PC-3 (cell line): ENCODE results near the gene COL16A1. TPM values are rescaled to one million over a fixed set of nuclear protein-coding genes. Genes with fewer than 3 reads are reported as not detected.
A peak's percentile ranks its signal among the peaks of the same experiment; 100 is the strongest.

ENCODE experiments used
- ATAC-seq: fragments of 200-7000 bp; cut with Tn5 transposase; 2 replicates; pipeline ENCODE4 v1.9.1; 2020; ENCODE audit warnings: mild to moderate bottlenecking, moderate library complexity
- BruUV-seq: library from RNA; stranded (reverse); fragments of 400-500 nt; replicated peaks from 2 replicates; lab custom pipeline; 2021; lab: Mats Ljungman, UMichigan
- CTCF ChIA-PET: fragments of 300-600 bp; sonication (Branson Sonifier 250); formaldehyde crosslinking; loops from one replicate; lab custom pipeline; 2022; ENCODE audit warnings: antibody characterized with exemption; lab: Charles Lee
- POLR2A ChIA-PET: fragments of 300-600 bp; sonication (Branson Sonifier 250); formaldehyde crosslinking; loops from one replicate; lab custom pipeline; 2022; ENCODE audit warnings: antibody characterized with exemption; ENCODE audit not compliant: unreplicated experiment; lab: Charles Lee
- DNase-seq: peaks from one replicate; pipeline ENCODE4 v3.0.0-alpha.2; 2015
- H2AFZ ChIP-seq: fragments of 300-600 bp; sonication (generic); 2 replicates; pipeline ENCODE4 v1.6.0; 2016; ENCODE audit warnings: antibody characterized with exemption, low read length
- H3F3A ChIP-seq: fragments of 300-600 bp; sonication (generic); one replicate; pipeline ENCODE4 v1.6.0; 2017; ENCODE audit warnings: antibody characterized with exemption, low read length, control low read depth, mild to moderate bottlenecking; ENCODE audit not compliant: unreplicated experiment
- H3K27ac ChIP-seq: fragments of 300-600 bp; sonication (generic); 2 replicates; pipeline ENCODE4 v1.5.1; 2016; ENCODE audit warnings: mild to moderate bottlenecking, low read length
- H3K27me3 ChIP-seq: fragments of 300-600 bp; sonication (generic); 2 replicates; pipeline ENCODE4 v1.6.1; 2016; ENCODE audit warnings: low read length, mixed read lengths
- H3K36me3 ChIP-seq: fragments of 300-600 bp; sonication (generic); 2 replicates; pipeline ENCODE4 v1.6.1; 2016; ENCODE audit warnings: low read depth, mixed run types, low read length, mixed read lengths
- H3K4me1 ChIP-seq: fragments of 300-600 bp; sonication (generic); 2 replicates; pipeline ENCODE4 v1.5.1; 2016; ENCODE audit warnings: low read length; ENCODE audit not compliant: insufficient read depth
- H3K4me2 ChIP-seq: fragments of 300-600 bp; sonication (generic); 2 replicates; pipeline ENCODE4 v1.6.0; 2016; ENCODE audit warnings: low read length
- H3K4me3 ChIP-seq: fragments of 300-600 bp; sonication (generic); 2 replicates; pipeline ENCODE4 v1.5.1; 2016; ENCODE audit warnings: mild to moderate bottlenecking, low read length, mixed read lengths
- H3K79me2 ChIP-seq: fragments of 300-600 bp; sonication (generic); 2 replicates; pipeline ENCODE4 v1.6.1; 2017; ENCODE audit warnings: low read length, mixed read lengths
- H3K9ac ChIP-seq: fragments of 300-600 bp; sonication (generic); 2 replicates; pipeline ENCODE4 v1.6.0; 2016; ENCODE audit warnings: mild to moderate bottlenecking, low read length
- H3K9me2 ChIP-seq: fragments of 300-600 bp; sonication (generic); replicated peaks from 2 replicates; pipeline ENCODE4 v1.6.1; 2016; ENCODE audit warnings: mixed run types, low read length, mixed read lengths
- H3K9me3 ChIP-seq: fragments of 300-600 bp; sonication (generic); 2 replicates; pipeline ENCODE4 v1.6.1; 2016; ENCODE audit warnings: low read length, mixed read lengths
- H4K20me1 ChIP-seq: fragments of 300-600 bp; sonication (generic); 2 replicates; pipeline ENCODE4 v1.6.1; 2016; ENCODE audit warnings: low read length, mixed read lengths
- CTCF ChIP-seq: fragments of 300-600 bp; sonication (generic); conservative IDR thresholded peaks from 2 replicates; pipeline ENCODE4 v1.5.1; 2017; ENCODE audit warnings: antibody characterized with exemption, low read depth, mild to moderate bottlenecking, low read length
- EZH2 ChIP-seq: fragments of 300-600 bp; sonication (generic); IDR thresholded peaks from one replicate; pipeline ENCODE4 v1.6.1; 2017; ENCODE audit warnings: antibody characterized with exemption, mild to moderate bottlenecking, low read length; ENCODE audit not compliant: unreplicated experiment
- EZH2phosphoT487 ChIP-seq: fragments of 300-600 bp; sonication (generic); IDR thresholded peaks from 2 replicates; pipeline ENCODE4 v1.6.1; 2018; ENCODE audit warnings: mild to moderate bottlenecking, antibody characterized with exemption, low read length, borderline replicate concordance
- intact Hi-C: fragments of 100-400 bp; cut with micrococcal nuclease; formaldehyde crosslinking; loops from 2 replicates; pipeline ENCODE4 v1.9.0; 2023
- total RNA-seq: library from RNA; depleted of rRNA; stranded (reverse); fragments of >200 nt; gene quantifications from 2 replicates; pipeline ENCODE4 v1.2.3, GENCODE V29; 2014

Gene COL16A1
- total RNA-seq, 1 experiment from 2014 or later: 5.0 TPM

DNA sequence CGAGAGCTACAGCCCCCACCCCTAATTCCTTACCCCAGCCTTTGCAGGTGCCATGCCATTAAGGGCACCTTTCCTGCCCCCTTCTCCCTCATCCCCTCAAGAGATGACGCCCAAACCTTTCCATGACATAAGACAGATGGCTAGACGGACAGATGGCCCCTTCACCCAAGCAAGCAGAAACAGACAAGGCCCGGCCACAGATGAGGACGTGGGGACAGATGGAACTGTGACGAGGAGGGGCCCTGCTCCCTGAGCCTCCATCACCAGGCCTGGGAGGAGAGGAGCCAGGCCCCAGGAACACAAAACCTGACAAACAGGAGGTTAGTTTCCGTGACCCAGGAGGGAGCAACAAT lies 34.4 kb downstream of the COL16A1 start:
- Histone ChIP-seq H3K36me3 (no peaks in the 10 kb centered on the region), H3K9ac (no peak overlapping the region), H3K27ac (0 out of 2 replicates have a peak overlapping the region, but pooled peaks have one; percentile 9), H3K9me2 (no peaks in the 10 kb centered on the region), H3F3A (no peaks in the 10 kb centered on the region), H3K4me1 (peaks cover 28% of the 10 kb centered on the region), H3K79me2 (no peaks in the 10 kb centered on the region), H3K27me3 (no peaks in the 10 kb centered on the region), H4K20me1 (no peaks in the 10 kb centered on the region), H3K4me2 (peak overlapping the region; percentile 86), H3K9me3 (no peaks in the 10 kb centered on the region), H2AFZ (peak overlapping the region; percentile 70), H3K4me3 (peak overlapping the region; percentile 60; the same call in 1 of the 2 replicates)
- ATAC-seq: no peak
- no TSS peak for BruUV-seq
- no peak for DNase-seq
- CTCF ChIA-PET: interaction anchor here (0.8 to 1.3 kb wide), 2 partner anchors 36 to 120 kb away, joined by 5 to 15 read pairs; no protein-coding TSS in a partner anchor
- no peak for TF ChIP-seq EZH2
- no peak for TF ChIP-seq CTCF
- TF ChIP-seq EZH2phosphoT487: no peak
- POLR2A ChIA-PET: interaction anchor here (0.6 kb wide), 1 partner anchor 128 kb away, joined by 6 read pairs; no protein-coding TSS in a partner anchor
- intact Hi-C loops: no loop called here

- TF ChIP-seq CTCF (no peak), EZH2 (no peak), EZH2phosphoT487 (no peak)
- Histone ChIP-seq H3K4me3 (no peak overlapping the region), H3K9me3 (no peaks in the 10 kb centered on the region), H3K27ac (no peak overlapping the region), H3K4me1 (peaks cover 28% of the 10 kb centered on the region), H4K20me1 (no peaks in the 10 kb centered on the region), H3K36me3 (no peaks in the 10 kb centered on the region), H3K9me2 (no peaks in the 10 kb centered on the region), H3K27me3 (no peaks in the 10 kb centered on the region), H3K79me2 (no peaks in the 10 kb centered on the region), H3K4me2 (no peak overlapping the region), H3F3A (no peaks in the 10 kb centered on the region), H2AFZ (no peak overlapping the region), H3K9ac (no peak overlapping the region)
- ATAC-seq: no peak
- CTCF ChIA-PET: interaction anchor here (0.5 to 0.9 kb wide), 2 partner anchors 37 to 92 kb away, joined by 3 read pairs; no protein-coding TSS in a partner anchor
- DNase-seq: no peak
- intact Hi-C loops: no loop called here
- BruUV-seq: no TSS peak
- POLR2A ChIA-PET: no interaction called here
These were observed 35.4 kb downstream of the COL16A1 start for GRCh38 chr1:31668303-31668883.

DNA sequence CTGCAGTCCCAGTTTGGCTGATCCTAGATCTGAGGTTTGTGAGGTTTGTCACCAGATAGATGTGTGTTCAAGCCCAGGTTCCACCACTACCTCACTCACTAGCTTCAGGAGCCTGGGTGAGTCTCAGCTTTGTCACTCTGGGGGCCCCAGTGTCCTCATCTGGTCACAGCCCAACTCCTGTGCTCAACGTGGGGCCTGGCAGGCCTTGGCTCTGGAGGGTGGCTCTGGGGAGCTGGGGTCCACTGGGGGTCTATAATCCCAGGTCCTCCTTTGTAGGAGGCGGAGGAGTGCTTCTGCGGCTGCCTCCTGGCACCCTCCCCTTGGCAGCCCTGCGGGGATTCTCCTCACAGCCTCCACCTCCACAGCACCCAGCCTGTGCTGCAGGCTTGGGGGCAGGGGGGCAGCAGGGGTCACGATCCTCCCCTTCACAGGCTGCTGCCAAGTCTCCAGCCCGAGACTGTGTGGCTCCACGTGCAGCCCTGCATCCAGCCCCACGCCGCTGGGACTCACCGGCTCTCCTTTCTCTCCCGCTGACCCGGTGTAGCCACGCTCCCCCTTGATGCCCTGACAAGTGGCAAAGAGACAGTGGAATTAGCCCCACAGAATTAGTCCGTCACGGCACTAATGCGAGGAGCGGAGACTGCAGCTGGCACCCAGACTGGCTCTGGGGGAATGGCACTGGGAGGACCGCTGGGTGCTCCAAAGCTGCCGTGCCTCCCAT lies 36.6 kb downstream of the COL16A1 start:
- no peak overlapping the region for H3K4me3 ChIP-seq
- TF ChIP-seq EZH2phosphoT487: no peak
- no peak for TF ChIP-seq EZH2
- no peak for TF ChIP-seq CTCF
- H3K27ac ChIP-seq: peak overlapping the region; percentile 50
- no peaks in the 10 kb centered on the region for H4K20me1 ChIP-seq
- ChIA-PET POLR2A (no interaction called here), CTCF (interaction anchor here (0.9 to 1.6 kb wide), 5 partner anchors 34 to 122 kb away, joined by 3 to 6 read pairs (median 3); no protein-coding TSS in a partner anchor)
- peak overlapping the region; percentile 23; the same call in 1 of the 2 replicates for H3K9ac ChIP-seq
- H3K4me1 ChIP-seq: peaks cover 28% of the 10 kb centered on the region
- ATAC-seq (no peak), DNase-seq (no peak)
- H3K27me3 ChIP-seq: no peaks in the 10 kb centered on the region
- BruUV-seq: no TSS peak
- H3K9me2 ChIP-seq: no peaks in the 10 kb centered on the region
- H3K4me2 ChIP-seq: no peak overlapping the region
- intact Hi-C loops: no loop called here
- H2AFZ ChIP-seq: no peak overlapping the region
- H3F3A ChIP-seq: no peaks in the 10 kb centered on the region
- no peaks in the 10 kb centered on the region for H3K79me2 ChIP-seq
- H3K36me3 ChIP-seq: no peaks in the 10 kb centered on the region
- H3K9me3 ChIP-seq: no peaks in the 10 kb centered on the region
